Ishikawa (cell line): ENCODE data around the gene CCM2.

Experiments
- CEBPB ChIP-seq: IDR thresholded peaks from 2 replicates; pipeline ENCODE4 v1.6.1; 2012
- CREB1 ChIP-seq: IDR thresholded peaks from 2 replicates; pipeline ENCODE4 v1.6.1; 2012; ENCODE audit warnings: low read depth
- EGR1 ChIP-seq: IDR thresholded peaks from 2 replicates; pipeline ENCODE4 v1.6.1; 2012
- EP300 ChIP-seq: IDR thresholded peaks from 2 replicates; pipeline ENCODE4 v1.6.1; 2012; ENCODE audit warnings: borderline replicate concordance
- FOXM1 ChIP-seq: IDR thresholded peaks from 2 replicates; pipeline ENCODE4 v1.6.1; 2012; ENCODE audit warnings: low read depth, borderline replicate concordance
- NFIC ChIP-seq: IDR thresholded peaks from 2 replicates; pipeline ENCODE4 v1.6.1; 2012
- RAD21 ChIP-seq: IDR thresholded peaks from 2 replicates; pipeline ENCODE4 v1.6.1; 2012; ENCODE audit warnings: low read depth
- TAF1 ChIP-seq: IDR thresholded peaks from 2 replicates; pipeline ENCODE4 v1.6.1; 2012; ENCODE audit warnings: low read depth, mild to moderate bottlenecking
- TCF12 ChIP-seq: IDR thresholded peaks from 2 replicates; pipeline ENCODE4 v1.6.1; 2012; ENCODE audit warnings: low read depth
- TEAD4 ChIP-seq: IDR thresholded peaks from 2 replicates; pipeline ENCODE4 v1.6.1; 2012
- YY1 ChIP-seq: IDR thresholded peaks from 2 replicates; pipeline ENCODE4 v1.6.1; 2012; ENCODE audit warnings: low read depth
- ZBTB7A ChIP-seq: IDR thresholded peaks from 2 replicates; pipeline ENCODE4 v1.6.1; 2012; ENCODE audit warnings: low read depth
- TF ChIP-seq, protein P1 (sequence below): IDR thresholded peaks from 2 replicates; pipeline ENCODE4 v1.6.1; 2012; ENCODE audit warnings: low read depth, mild to moderate bottlenecking
- TF ChIP-seq, protein P2 (sequence below): IDR thresholded peaks from 2 replicates; pipeline ENCODE4 v1.6.1; 2012
- TF ChIP-seq, protein P3 (sequence below): IDR thresholded peaks from 2 replicates; pipeline ENCODE4 v1.6.1; 2012

The CCM2 gene

DNA sequence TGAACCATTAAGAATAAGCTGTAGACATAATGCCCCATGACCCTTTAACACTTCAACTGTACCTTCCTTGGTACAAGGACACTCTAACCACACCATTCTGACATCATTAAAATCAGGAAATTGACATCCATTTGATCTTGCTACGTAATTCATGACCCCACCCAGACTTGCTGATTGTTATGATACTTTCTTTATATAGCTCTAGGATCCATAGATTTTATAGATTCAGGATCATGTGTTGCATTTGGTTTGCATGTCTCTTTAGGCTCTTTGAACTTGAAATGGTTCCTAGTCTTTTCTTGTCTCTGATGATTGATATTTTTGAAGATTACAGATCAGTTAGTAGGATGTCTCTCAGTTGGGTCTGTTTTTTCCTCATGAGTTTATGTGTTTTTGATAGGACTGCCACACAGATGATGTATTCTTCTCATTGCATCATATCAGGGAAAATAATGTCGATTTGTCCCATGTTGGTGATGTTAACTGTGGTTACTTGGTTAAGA is 13.5 kb downstream of the CCM2 start:
- TF ChIP-seq, protein P1, sequence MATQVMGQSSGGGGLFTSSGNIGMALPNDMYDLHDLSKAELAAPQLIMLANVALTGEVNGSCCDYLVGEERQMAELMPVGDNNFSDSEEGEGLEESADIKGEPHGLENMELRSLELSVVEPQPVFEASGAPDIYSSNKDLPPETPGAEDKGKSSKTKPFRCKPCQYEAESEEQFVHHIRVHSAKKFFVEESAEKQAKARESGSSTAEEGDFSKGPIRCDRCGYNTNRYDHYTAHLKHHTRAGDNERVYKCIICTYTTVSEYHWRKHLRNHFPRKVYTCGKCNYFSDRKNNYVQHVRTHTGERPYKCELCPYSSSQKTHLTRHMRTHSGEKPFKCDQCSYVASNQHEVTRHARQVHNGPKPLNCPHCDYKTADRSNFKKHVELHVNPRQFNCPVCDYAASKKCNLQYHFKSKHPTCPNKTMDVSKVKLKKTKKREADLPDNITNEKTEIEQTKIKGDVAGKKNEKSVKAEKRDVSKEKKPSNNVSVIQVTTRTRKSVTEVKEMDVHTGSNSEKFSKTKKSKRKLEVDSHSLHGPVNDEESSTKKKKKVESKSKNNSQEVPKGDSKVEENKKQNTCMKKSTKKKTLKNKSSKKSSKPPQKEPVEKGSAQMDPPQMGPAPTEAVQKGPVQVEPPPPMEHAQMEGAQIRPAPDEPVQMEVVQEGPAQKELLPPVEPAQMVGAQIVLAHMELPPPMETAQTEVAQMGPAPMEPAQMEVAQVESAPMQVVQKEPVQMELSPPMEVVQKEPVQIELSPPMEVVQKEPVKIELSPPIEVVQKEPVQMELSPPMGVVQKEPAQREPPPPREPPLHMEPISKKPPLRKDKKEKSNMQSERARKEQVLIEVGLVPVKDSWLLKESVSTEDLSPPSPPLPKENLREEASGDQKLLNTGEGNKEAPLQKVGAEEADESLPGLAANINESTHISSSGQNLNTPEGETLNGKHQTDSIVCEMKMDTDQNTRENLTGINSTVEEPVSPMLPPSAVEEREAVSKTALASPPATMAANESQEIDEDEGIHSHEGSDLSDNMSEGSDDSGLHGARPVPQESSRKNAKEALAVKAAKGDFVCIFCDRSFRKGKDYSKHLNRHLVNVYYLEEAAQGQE, result no peak
- TF ChIP-seq NFIC, result no peak
- no peak for TF ChIP-seq ZBTB7A
- no peak for TF ChIP-seq CEBPB
- no peak for TF ChIP-seq FOXM1
- TF ChIP-seq TEAD4, result no peak
- no peak for TF ChIP-seq YY1
- TF ChIP-seq EP300, result no peak
- TF ChIP-seq TAF1, result no peak
- TF ChIP-seq, protein P2, sequence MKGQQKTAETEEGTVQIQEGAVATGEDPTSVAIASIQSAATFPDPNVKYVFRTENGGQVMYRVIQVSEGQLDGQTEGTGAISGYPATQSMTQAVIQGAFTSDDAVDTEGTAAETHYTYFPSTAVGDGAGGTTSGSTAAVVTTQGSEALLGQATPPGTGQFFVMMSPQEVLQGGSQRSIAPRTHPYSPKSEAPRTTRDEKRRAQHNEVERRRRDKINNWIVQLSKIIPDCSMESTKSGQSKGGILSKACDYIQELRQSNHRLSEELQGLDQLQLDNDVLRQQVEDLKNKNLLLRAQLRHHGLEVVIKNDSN, result no peak
- no peak for TF ChIP-seq CREB1
- TF ChIP-seq, protein P3, sequence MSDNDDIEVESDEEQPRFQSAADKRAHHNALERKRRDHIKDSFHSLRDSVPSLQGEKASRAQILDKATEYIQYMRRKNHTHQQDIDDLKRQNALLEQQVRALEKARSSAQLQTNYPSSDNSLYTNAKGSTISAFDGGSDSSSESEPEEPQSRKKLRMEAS, result no peak
- no peak for TF ChIP-seq TCF12
- no peak for TF ChIP-seq EGR1
- no peak for TF ChIP-seq RAD21

DNA sequence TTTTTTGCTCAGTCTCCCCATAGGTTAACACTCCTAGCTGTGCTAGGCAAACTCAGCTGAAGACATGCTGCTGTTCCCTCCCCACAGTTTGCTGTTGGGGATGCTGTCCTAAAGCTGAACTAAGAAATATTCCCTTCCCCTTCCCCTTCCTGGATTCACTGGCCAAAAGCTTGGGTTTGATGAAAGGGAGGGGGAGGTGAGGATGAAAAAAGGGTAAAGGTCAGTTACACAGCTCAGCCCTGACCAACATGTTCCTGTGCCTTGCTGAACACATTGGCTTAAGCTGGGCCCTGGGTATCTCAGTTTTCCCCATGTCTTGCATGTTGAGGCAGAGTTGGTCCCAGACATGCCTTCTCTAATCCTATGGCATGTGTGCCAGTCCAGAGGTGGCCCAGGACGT is 15.3 kb downstream of the CCM2 start:
- TF ChIP-seq YY1 (no peak), ZBTB7A (no peak), NFIC (no peak), FOXM1 (no peak), TEAD4 (no peak), CEBPB (no peak), CREB1 (no peak), EGR1 (no peak)
- TF ChIP-seq, protein P3, result no peak
- TF ChIP-seq, protein P1, result no peak

DNA sequence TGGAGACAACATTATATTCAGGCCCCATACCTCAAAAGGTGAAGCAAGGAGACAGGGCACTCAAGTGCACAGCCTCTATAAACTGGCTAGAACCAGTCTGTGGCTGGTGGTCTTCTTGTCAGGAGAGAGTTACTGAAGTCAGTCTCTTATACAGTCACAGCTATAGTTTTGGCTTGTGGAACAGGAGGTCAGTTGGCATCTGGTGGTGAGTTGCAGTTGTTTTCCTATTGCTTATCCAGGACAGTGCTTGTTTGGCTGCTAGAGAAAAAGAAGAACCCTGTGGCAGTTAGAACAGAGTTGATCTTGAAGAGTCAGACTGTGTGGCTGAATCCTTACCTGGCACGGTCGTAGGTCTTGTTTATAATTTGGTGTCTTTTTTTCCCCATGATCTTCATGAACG is 17.3 kb downstream of the CCM2 start:
- TF ChIP-seq, protein P2, result no peak
- TF ChIP-seq FOXM1, result no peak
- no peak for TF ChIP-seq TCF12
- TF ChIP-seq, protein P1, result no peak
- TF ChIP-seq TAF1, result no peak
- no peak for TF ChIP-seq YY1

DNA sequence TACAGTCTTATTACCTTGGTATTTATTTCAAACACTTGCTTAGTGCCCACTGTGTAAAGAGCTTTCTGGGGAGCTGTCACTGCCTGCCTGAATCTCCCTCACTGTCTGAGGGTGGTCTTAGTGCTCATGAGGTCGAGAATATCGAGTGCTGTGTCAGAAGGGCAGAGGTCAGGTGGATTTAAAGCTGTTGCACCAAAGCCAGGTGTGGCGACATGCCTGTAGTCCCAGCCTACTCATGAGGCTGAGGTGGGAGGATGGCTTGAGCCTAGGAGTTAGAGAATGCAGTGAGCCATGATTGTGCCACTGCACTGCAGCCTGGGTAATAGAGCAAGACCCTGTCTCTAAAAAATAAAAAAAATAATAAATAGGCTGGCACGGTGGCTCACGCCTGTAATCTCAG is 20.9 kb downstream of the CCM2 start:
- TF ChIP-seq NFIC (no peak), FOXM1 (no peak), CEBPB (no peak), RAD21 (no peak), YY1 (no peak), EP300 (no peak), EGR1 (no peak), CREB1 (no peak), TEAD4 (no peak), TAF1 (no peak), TCF12 (no peak), ZBTB7A (no peak)
- TF ChIP-seq, protein P3, result no peak
- TF ChIP-seq, protein P1, result no peak
- TF ChIP-seq, protein P2, result no peak
